HG03280 (cell line): ENCODE data around the gene CFL1.

Experiments
- ATAC-seq: cut with Tn5 transposase; IDR thresholded peaks from one replicate; pipeline ENCODE4 v1.9.1; 2021; ENCODE audit warnings: mild to moderate bottlenecking, moderate library complexity; ENCODE audit not compliant: unreplicated experiment

The CFL1 gene

GRCh38 chr11:65870706-65871681, 13.0 kb upstream of the CFL1 start:
- no peak for ATAC-seq

- ATAC-seq: no peak
Observed at GRCh38 chr11:65870307-65870658, 12.3 kb upstream of the CFL1 start.

DNA sequence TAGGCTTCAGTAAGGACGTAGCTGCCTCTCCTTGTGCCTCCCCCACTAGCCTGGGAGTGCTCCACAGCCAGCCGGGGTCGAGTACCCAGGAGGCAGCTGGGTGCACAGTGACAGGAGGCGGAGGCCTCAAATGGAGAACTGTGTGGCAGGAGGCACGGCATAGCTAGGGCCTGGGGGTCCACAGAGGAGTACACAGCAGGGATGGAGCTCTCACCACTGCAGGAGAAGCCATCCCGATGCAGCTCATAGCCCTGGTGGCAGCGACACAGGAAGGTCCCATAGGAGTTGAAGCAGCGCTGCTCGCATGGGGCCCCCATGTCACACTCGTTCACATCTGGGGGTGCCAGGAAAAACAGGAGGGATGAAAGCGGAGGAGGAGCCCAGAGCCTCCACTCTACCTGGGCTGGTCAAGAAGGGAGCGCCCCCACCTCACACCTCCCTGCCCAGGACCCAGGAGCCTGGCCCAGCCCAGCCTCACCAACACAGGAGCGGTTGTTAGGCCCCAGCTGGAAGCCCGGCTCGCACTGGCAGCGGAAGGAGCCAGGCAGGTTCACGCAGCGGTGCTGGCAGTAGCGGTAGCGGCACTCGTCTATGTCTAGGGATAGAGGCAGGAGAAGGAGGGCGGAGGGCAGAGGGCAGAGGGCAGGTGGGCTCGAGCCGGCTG, 11.8 kb upstream of the CFL1 start:
- no peak for ATAC-seq

GRCh38 chr11:65868907-65869306, 10.9 kb upstream of the CFL1 start:
- no peak for ATAC-seq

DNA sequence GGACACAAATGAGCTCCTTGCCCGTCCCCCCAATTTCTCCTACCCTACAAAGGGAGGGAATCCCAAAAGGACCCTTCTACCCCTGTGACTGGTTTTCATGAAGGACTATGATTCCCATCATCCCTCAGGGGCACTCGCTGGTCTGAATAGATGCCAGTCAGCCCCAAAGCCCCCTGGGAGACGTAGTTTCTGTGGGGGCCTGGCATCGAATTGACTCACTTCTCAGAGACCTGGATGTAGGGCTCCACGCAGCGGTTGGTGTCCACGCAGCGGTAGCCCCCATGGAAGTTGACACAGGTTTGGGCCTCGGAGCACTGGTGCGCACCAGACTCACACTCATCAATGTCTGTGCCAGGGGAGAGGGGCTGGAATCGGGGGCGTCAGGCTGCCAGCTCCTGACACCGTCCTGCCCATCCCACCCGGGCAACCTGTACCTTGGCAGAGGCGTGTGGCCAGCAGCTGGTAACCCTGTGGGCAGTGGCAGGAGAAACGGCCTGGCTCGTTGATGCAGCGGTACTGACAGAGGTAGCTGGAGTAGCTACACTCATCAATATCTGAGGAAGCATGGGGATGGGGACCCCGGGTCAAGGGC, 10.2 kb upstream of the CFL1 start:
- no peak for ATAC-seq

GRCh38 chr11:65867284-65868071, 9.5 kb upstream of the CFL1 start:
- ATAC-seq: no peak

DNA sequence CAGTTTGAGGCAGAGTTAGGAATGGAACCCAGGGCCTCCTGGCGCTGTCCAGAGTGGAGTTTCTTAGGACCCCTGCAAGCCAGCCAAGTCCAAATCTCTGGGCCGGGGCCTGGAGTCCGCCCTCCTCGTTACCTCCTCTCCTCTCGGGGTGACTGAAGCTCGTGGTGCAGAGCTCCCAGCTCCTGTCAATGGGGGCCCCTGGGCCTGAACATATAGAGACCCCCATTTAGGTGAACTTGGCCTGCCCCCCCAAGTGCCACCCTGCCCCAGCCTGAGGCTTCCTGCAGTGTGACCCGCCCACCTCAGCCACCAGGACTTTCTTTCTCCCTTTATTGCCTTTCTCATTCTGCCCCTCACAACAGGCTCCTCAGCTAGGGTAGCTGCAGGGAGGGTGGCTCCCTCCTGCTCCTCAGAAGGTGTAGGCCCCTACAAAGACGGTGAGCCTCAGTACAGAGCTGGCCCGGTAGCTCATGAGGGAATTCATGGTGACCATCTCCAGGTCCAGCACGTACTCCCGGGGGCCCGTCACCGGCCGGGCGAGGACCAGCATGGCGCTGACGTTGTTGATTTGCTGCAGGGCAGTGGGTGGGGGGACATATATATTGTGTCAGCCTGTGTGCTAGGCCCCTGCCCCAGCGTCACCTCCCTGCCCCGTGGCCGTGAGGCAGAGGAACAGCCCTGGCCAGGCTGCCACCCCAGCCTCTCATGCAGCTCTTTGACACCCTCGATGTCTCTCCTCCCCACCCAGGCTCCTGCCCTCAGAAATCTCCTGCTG, 8.7 kb upstream of the CFL1 start:
- no peak for ATAC-seq

- ATAC-seq: no peak
Observed at GRCh38 chr11:65865550-65866172, 7.7 kb upstream of the CFL1 start.

DNA sequence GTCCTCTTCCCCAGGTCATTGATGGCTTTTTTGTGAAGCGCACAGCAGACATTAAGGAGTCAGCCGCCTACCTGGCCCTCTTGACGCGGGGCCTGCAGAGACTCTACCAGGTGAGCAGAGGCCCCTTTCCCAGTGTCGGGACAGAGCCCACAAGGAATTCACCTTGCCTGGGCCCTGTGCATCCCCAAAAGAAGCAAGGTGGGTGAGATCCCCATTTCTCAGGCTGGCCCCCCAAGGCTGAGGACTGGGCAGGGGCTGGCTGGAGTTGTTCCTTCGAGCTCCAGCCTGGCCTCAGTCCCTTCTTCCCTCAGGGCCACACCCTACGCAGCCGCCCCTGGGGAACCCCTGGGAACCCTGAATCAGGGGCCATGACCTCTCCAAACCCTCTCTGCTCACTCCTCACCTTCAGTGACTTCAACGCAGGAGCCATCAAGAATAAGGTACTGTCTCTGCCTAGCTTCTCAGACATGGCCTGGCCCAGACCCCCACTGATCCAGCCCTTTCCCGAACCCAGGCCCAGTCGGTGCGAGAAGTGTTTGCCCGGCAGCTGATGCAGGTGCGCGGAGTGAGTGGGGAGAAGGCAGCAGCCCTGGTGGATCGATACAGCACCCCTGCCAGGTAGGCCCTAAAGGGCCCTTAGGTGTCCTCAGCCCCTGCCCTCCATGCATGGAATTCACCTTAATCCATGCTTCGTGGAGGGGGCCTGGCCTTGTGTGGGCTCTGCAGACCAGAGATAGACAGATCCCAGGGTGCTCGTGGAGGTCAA, 6.9 kb upstream of the CFL1 start:
- ATAC-seq: no peak

DNA sequence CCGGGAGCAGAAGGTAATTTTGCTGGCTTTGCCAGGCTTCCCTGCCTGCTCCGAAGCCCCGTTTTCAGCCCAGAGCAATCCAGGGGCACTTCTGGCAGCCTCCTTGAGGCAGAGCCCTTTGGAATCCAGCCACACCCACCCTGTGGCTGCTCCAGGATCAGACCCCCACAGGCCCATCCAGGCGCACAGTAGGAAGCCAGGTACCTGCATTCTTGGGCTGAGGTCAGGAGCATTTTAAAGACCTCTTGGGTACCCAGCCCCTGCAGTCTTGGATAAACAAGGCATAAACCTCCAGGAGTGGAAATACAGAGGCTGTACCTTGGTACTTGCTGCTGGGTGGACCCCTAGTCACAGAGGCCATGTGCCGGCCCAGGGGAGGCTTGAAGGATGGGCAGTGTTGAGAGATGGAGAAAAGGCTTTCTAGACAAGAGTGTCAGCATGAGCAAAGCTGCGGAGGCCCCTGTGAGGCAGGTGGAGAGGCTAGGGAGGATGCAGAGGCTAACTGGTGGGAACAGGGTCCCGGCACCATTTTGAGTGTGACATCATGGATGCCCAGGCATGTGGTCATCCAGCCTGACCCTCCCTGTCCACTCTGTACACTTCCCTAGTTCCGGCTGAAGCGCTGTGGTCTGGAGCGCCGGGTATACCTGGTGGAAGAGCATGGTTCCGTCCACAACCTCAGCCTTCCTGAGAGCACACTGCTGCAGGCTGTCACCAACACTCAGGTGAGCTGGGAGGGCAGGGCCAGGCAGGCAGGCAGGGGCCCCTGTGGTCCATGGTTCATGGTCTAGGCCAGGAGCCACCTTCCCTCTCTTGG, 6.1 kb upstream of the CFL1 start:
- no peak for ATAC-seq

DNA sequence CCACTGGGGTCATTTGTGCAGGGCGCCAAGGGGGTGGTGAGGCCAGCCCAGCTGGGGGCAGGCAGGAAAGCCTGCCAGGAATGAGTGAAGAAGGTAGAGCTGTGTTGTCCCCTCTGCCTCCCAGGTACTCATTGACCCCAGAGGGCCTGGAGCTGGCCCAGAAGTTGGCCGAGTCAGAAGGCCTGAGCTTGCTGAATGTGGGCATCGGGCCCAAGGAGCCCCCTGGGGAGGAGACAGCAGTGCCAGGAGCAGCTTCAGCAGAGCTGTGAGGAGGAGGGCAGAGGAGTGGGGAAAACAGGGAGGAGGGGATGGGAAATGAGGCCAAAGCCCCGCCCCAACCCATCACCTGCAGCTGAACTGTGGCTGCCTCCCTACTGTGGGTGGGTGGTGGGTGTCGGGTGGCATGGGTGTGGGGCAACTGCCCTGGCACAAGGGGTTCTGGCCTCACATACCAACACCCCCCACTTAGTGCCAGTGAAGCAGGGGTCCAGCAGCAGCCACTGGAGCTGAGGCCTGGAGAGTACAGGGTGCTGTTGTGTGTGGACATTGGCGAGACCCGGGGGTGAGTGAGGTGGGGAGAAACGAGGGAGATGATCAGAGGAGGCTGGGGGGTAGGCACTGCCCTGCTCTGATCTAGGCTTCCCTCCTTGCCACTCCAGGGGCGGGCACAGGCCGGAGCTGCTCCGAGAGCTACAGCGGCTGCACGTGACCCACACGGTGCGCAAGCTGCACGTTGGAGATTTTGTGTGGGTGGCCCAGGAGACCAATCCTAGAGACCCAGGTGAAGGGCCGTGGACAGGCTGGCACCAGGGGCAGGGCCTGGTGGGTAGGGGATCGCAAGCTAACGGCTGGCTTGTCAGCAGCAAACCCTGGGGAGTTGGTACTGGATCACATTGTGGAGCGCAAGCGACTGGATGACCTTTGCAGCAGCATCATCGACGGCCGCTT, 5.2 kb upstream of the CFL1 start:
- no peak for ATAC-seq

DNA sequence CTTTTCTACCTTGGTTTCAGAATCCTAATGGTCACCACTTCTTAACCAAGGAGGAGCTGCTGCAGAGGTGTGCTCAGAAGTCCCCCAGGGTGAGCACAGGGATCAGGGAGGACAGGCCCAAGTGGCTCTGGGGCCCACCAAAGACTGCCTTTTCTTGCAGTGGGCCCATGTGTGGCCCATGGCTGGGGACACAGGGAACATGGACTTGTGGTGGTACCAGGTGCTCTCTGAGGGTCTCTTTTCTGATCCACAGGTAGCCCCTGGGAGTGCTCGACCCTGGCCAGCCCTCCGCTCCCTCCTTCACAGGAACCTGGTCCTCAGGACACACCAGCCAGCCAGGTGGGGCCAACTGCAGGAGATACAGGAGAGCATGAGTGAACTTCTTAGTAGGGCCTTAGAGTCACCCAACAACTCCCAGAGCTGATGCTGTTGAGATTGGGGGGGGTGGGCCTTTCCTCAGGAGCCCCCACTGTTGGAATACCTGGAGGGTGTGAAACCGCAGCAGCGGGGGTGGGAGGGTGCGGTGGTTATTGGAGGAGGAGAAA, 4.3 kb upstream of the CFL1 start:
- ATAC-seq: no peak

DNA sequence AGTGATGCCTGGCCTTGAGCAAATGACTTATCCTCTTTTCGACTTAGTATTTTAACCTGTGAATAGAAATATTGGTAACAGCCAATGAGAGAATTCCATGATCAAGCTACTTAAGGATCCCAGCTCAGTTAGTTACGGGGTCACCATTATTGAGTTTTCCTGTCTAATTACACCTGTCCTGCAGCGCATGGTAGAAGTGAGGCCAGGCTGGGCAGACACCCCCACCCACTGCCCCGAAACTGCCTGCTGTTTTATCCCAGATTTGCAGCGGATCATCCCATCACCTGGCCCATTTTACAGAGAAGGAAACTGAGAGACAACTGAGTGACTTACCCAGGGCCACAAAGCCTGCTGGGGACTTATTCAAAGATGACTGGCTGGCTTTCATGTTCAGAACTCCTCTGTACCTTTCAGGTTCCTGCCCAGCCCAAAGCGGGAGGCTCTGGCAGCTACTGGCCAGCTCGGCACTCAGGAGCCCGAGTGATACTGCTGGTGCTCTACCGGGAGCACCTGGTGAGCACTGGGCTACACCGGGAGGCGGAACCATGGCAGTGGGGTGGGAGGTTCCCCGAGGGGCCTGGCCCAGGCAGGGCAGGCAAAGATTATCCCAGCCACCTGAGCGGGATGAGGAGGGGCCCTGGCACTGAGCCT, 3.7 kb upstream of the CFL1 start:
- no peak for ATAC-seq

DNA sequence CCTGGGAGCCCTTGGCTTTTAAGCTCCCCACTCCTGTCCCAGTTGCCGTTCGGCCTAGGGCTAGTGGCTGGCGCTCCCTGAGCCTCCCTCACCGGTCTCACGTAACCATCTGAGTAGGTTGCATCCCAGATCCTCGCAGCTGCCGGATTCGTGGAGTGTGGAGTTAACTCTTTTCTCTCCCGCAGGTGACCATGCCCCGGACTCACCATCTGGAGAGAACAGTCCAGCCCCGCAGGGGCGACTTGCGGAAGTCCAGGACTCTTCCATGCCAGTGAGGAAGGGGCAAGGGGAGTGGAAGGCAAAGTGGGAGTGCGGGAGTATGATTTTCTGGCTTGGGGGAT, 3.2 kb upstream of the CFL1 start:
- no peak for ATAC-seq

DNA sequence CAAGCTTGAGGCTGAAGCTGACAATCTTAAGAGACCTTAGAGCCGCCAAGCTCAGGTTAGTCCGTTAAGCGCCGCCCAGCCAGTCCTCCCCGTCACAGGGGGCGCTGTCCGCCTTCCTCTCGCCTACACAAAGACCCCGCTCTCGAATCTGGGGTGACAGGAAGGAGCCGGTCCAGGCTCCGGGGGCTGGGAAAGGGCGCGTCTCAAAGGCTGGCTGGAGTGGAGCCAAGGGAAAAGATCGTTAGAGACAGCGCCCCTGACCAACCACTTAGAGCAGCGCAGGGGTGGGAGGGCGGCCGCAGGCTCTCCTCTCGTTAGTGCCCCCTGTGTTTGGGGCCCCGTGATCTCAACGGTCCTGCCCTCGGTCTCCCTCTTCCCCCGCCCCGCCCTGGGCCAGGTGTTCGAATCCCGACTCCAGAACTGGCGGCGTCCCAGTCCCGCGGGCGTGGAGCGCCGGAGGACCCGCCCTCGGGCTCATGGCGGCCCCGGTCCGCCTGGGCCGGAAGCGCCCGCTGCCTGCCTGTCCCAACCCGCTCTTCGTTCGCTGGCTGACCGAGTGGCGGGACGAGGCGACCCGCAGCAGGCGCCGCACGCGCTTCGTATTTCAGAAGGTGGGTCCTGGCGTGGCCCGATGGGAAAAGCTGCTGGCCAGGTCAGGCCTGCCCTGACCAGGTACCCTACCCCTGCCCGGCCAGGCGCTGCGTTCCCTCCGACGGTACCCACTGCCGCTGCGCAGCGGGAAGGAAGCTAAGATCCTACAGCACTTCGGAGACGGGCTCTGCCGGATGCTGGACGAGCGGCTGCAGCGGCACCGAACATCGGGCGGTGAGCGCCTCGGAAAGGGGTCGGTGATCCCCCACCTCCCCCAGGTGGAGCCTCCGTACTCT, 2.5 kb upstream of the CFL1 start, which contains the start of gene MUS81:
Gene MUS81, plus strand, starts transcription at position 156 of the 887 bp plus-strand sequence. Its CDS starts 321 bp downstream, at position 477.
- ATAC-seq: peak; percentile 22
